ENCODE measurements around the gene ANKRD33B. TPM values are rescaled to one million over a fixed set of nuclear protein-coding genes. Genes with fewer than 3 reads are reported as not detected.

ANKRD33B gene
- total and polyA plus RNA-seq, 11 donors, result 0.98 to 33.8 (median 4.9) TPM

GRCh38 chr5:10625700-10626472 lies 62.0 kb downstream of the ANKRD33B start:
- H3K27ac ChIP-seq, result peak overlapping the region in 1 of 12 donors; percentile 11
- no peak for ATAC-seq

GRCh38 chr5:10626473-10627013 lies 62.7 kb downstream of the ANKRD33B start:
- TF ChIP-seq, protein P1, sequence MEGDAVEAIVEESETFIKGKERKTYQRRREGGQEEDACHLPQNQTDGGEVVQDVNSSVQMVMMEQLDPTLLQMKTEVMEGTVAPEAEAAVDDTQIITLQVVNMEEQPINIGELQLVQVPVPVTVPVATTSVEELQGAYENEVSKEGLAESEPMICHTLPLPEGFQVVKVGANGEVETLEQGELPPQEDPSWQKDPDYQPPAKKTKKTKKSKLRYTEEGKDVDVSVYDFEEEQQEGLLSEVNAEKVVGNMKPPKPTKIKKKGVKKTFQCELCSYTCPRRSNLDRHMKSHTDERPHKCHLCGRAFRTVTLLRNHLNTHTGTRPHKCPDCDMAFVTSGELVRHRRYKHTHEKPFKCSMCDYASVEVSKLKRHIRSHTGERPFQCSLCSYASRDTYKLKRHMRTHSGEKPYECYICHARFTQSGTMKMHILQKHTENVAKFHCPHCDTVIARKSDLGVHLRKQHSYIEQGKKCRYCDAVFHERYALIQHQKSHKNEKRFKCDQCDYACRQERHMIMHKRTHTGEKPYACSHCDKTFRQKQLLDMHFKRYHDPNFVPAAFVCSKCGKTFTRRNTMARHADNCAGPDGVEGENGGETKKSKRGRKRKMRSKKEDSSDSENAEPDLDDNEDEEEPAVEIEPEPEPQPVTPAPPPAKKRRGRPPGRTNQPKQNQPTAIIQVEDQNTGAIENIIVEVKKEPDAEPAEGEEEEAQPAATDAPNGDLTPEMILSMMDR (IDR thresholded peaks at IDR 0.05), result no peak
- TF ChIP-seq POLR2A (IDR thresholded peaks at IDR 0.05), result no peak
- H3K4me3 ChIP-seq, result peak overlapping the region in 1 of 12 donors; percentile 19
- 79 to 91% (median 84%) methylated on average over 12 of the region's 12 CpGs for WGBS, 4 donors
- ATAC-seq (no peak), DNase-seq (no peak)
- peak overlapping the region in 2 of 12 donors; percentile 57 to 77 for H3K27ac ChIP-seq
- H3K36me3 ChIP-seq, result no peaks in the 10 kb centered on the region
- H3K27me3 ChIP-seq, result no peaks in the 10 kb centered on the region
- H3K4me1 ChIP-seq, result peaks cover 0 to 51% (median 28%) of the 10 kb centered on the region in 12 donors
- H3K9me3 ChIP-seq, result peaks cover 0 to 3% (median 0%) of the 10 kb centered on the region in 12 donors
- intact Hi-C loops (cut with DNase I), result loop anchor here in 9 of 10 donors (1.0 to 10.0 kb wide), 8 partner anchors 52 to 344 kb away; partner anchors contain the start of gene ANKRD33B (in 2 of the 9)

More at GRCh38 chr5:10625700-10626472, 62.0 kb downstream of the ANKRD33B start:
- Histone ChIP-seq H3K4me3 (no peak overlapping the region), H3K27me3 (no peaks in the 10 kb centered on the region), H3K4me1 (peaks cover 0 to 51% (median 28%) of the 10 kb centered on the region in 12 donors), H3K36me3 (no peaks in the 10 kb centered on the region), H3K9me3 (peaks cover 0 to 10% (median 2%) of the 10 kb centered on the region in 12 donors)
- intact Hi-C loops (cut with DNase I), result loop anchor here in 8 of 10 donors (2.0 to 10.0 kb wide), 7 partner anchors 51 to 344 kb away; partner anchors contain the start of gene ANKRD33B (in 2 of the 8)
- TF ChIP-seq POLR2A (IDR thresholded peaks at IDR 0.05), result no peak
- TF ChIP-seq, protein P1 (IDR thresholded peaks at IDR 0.05), result no peak
- no peak for DNase-seq
- WGBS, 4 donors, result 89 to 93% (median 91%) methylated on average over 15 of the region's 15 CpGs

DNA sequence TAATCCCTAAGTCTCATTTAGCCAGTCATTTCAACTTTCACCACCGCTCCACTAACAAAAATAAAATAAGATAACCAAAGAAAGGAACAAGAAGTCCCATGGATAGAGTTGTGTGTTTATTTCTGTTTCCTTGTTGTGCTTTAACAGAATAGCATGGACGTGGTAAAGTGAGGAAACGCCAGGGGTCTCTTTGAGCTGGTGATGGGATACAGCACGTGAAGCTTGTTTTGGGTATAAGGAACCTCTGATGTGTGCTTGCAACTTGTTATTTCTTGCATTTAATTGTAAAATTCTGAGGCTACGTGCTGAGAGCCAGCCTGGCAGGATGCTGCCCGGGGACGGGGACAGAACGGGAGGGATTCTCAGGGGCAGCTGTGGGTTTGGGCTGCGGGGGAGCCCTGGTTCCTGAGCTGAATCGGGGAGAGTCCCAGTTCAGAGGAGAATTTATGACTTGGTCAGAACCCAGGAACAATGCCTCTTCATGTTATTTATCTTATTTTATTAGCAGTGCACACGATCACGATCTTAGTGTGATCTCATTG lies 63.4 kb downstream of the ANKRD33B start:
- Histone ChIP-seq H3K27me3 (no peaks in the 10 kb centered on the region), H3K9me3 (no peaks in the 10 kb centered on the region), H3K4me3 (peak overlapping the region in 9 of 12 donors; percentile 8 to 47 (median 35)), H3K27ac (peak overlapping the region in 9 of 12 donors; percentile 2 to 77 (median 28)), H3K36me3 (no peaks in the 10 kb centered on the region), H3K4me1 (peaks cover 0 to 48% (median 25%) of the 10 kb centered on the region in 12 donors)
- DNase-seq, result no peak
- TF ChIP-seq POLR2A (IDR thresholded peaks at IDR 0.05), result no peak
- TF ChIP-seq, protein P1 (IDR thresholded peaks at IDR 0.05), result no peak
- intact Hi-C loops (cut with DNase I), result loop anchor here in 9 of 10 donors (1.0 to 10.0 kb wide), 8 partner anchors 52 to 345 kb away; partner anchors contain the start of gene ANKRD33B (in 2 of the 9)
- ATAC-seq, result peak in 1 of 4 donors; percentile 6
- WGBS, 4 donors, result 26 to 36% (median 29%) methylated on average over 12 of the region's 12 CpGs

Data from heart left ventricle (tissue), 16 donors.